IPS DF 6.9 (cell line): Measurements from ENCODE around the gene ACOT12.
A peak's percentile ranks its signal among the peaks of the same experiment; 100 is the strongest.

Experiments used
- DNase-seq: peaks from one replicate; pipeline ENCODE4 v3.0.0-alpha.2; 2013; ENCODE audit warnings: low read depth, low spot score
- H3K27ac ChIP-seq: one replicate; pipeline ENCODE4 v1.5.1; 2013; ENCODE audit warnings: low read length, control low read depth
- H3K27me3 ChIP-seq: 2 replicates; pipeline ENCODE4 v1.6.1; 2013; ENCODE audit warnings: mild to moderate bottlenecking, low read length; ENCODE audit not compliant: control insufficient read depth, insufficient read depth
- H3K36me3 ChIP-seq: 2 replicates; pipeline ENCODE4 v1.6.1; 2013; ENCODE audit warnings: low read length; ENCODE audit not compliant: control insufficient read depth, insufficient read depth
- H3K4me1 ChIP-seq: 2 replicates; pipeline ENCODE4 v1.6.1; 2013; ENCODE audit warnings: low read length; ENCODE audit not compliant: control insufficient read depth, insufficient read depth
- H3K4me3 ChIP-seq: 2 replicates; pipeline ENCODE4 v1.5.1; 2013; ENCODE audit warnings: mild to moderate bottlenecking, low read length
- H3K9me3 ChIP-seq: 2 replicates; pipeline ENCODE4 v1.6.1; 2013; ENCODE audit warnings: low read length, inconsistent platforms; ENCODE audit not compliant: control insufficient read depth, insufficient read depth
- WGBS: extraction: QIAGEN DNeasy Blood & Tissue Kit; methylation state at CpG from one replicate; pipeline ENCODE4 v1.1.7; 2013; ENCODE audit warnings: mixed read lengths, missing lambda C conversion rate; ENCODE audit not compliant: insufficient read length, insufficient coverage; 5-methylcytosine and 5-hydroxymethylcytosine counted together

ACOT12 gene

DNA sequence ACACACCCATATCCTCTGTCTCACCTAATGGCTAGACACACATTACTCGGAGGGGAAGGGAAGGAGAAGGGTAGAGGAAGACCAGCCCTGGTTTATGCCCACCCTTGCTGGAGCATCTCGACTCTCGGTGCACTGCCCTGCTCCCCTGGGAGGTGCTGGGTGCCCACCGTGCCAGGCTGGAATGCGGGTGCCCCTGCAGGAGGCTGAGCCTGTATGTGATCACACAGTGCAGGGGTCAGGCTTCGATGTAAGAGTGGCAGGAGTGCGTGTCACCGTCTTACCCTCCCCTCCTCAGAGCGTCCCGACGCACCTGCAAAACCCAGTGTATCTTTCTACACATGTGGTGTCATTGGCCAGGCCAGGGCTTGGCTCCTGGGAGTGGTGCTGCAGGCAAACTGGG is 7.3 kb upstream of the ACOT12 start:
- H3K9me3 ChIP-seq = no peaks in the 10 kb centered on the region
- WGBS = no CpG with 5 or more reads among the region's 11 CpGs
- DNase-seq = no peak

DNA sequence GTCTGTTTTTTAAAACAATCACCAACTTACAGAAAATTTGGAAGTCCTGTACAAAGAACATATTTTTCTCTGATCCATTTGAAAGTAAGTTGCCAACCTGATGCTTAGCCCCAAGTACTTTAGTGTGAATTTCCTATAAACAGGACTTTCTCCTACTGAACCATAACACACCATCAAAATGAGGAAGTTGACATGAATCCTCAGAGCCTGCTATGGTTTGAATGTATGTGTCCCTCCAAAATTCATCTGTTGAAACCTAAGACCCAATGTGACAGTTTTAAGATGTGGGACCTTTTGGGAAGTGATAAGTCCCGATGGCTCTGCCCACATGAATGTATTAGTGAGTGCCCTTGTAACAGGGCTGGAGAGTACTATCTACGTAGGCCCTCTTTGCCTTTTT is 6.4 kb upstream of the ACOT12 start:
- no CpG with 5 or more reads among the region's 2 CpGs for WGBS
- H3K9me3 ChIP-seq = no peaks in the 10 kb centered on the region
- H3K27me3 ChIP-seq = no peaks in the 10 kb centered on the region
- no peak overlapping the region for H3K27ac ChIP-seq
- no peaks in the 10 kb centered on the region for H3K4me1 ChIP-seq
- no peak overlapping the region for H3K4me3 ChIP-seq
- no peaks in the 10 kb centered on the region for H3K36me3 ChIP-seq
- no peak for DNase-seq

More for the DNA sequence above, 7.3 kb upstream of the ACOT12 start:
- no peak overlapping the region for H3K4me3 ChIP-seq
- no peak overlapping the region for H3K27ac ChIP-seq
- no peaks in the 10 kb centered on the region for H3K4me1 ChIP-seq
- no peaks in the 10 kb centered on the region for H3K27me3 ChIP-seq
- H3K36me3 ChIP-seq = no peaks in the 10 kb centered on the region

- H3K4me3 ChIP-seq = no peak overlapping the region
- H3K27me3 ChIP-seq = no peaks in the 10 kb centered on the region
- H3K9me3 ChIP-seq = no peaks in the 10 kb centered on the region
- no peak overlapping the region for H3K27ac ChIP-seq
- no peaks in the 10 kb centered on the region for H3K4me1 ChIP-seq
- WGBS = no CpG with 5 or more reads among the region's 4 CpGs
- no peaks in the 10 kb centered on the region for H3K36me3 ChIP-seq
- no peak for DNase-seq
Measured at GRCh38 chr5:81398741-81399140, 4.8 kb upstream of the ACOT12 start.

DNA sequence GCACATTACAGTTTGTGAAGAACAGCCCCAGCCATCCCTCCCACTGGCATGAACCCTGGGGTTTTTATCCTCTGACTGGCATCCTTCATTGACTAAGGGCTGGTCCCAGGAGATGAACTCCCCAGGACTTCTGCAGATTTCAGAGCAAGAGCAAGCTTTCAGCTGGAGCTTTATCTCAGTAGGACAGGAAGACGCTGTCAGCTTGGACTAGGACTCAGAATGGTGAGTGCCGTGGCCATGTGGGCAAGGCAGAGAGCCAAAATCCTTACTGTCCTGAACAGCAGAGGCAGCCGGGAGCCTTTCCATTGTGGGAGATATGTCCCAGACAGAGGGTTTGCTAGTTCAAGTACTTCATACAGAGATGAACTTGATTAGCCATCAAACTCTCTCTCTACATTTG is 3.2 kb upstream of the ACOT12 start:
- no peaks in the 10 kb centered on the region for H3K36me3 ChIP-seq
- no peaks in the 10 kb centered on the region for H3K9me3 ChIP-seq
- H3K4me3 ChIP-seq = no peak overlapping the region
- no CpG with 5 or more reads among the region's 3 CpGs for WGBS
- no peaks in the 10 kb centered on the region for H3K27me3 ChIP-seq
- DNase-seq = no peak
- no peaks in the 10 kb centered on the region for H3K4me1 ChIP-seq
- H3K27ac ChIP-seq = no peak overlapping the region

- no peak overlapping the region for H3K27ac ChIP-seq
- no CpG with 5 or more reads among the region's 3 CpGs for WGBS
- H3K27me3 ChIP-seq = no peaks in the 10 kb centered on the region
- no peaks in the 10 kb centered on the region for H3K9me3 ChIP-seq
- no peaks in the 10 kb centered on the region for H3K4me1 ChIP-seq
- H3K4me3 ChIP-seq = no peak overlapping the region
- H3K36me3 ChIP-seq = no peaks in the 10 kb centered on the region
- DNase-seq = no peak
Measured at GRCh38 chr5:81395262-81395661, 1.3 kb upstream of the ACOT12 start.

GRCh38 chr5:81393430-81393782 is 528 bp downstream of the ACOT12 start:
- peak overlapping the region; percentile 83; the same call in 1 of the 2 replicates for H3K4me3 ChIP-seq
- WGBS = no CpG with 5 or more reads among the region's 10 CpGs
- no peaks in the 10 kb centered on the region for H3K9me3 ChIP-seq
- no peaks in the 10 kb centered on the region for H3K4me1 ChIP-seq
- no peak overlapping the region for H3K27ac ChIP-seq
- no peaks in the 10 kb centered on the region for H3K36me3 ChIP-seq
- H3K27me3 ChIP-seq = no peaks in the 10 kb centered on the region
- no peak for DNase-seq

GRCh38 chr5:81389025-81389424 is 4.9 kb downstream of the ACOT12 start:
- H3K9me3 ChIP-seq = no peaks in the 10 kb centered on the region
- no peak overlapping the region for H3K27ac ChIP-seq
- no peak for DNase-seq
- H3K4me1 ChIP-seq = no peaks in the 10 kb centered on the region
- H3K4me3 ChIP-seq = no peak overlapping the region
- no peaks in the 10 kb centered on the region for H3K27me3 ChIP-seq
- no peaks in the 10 kb centered on the region for H3K36me3 ChIP-seq

DNA sequence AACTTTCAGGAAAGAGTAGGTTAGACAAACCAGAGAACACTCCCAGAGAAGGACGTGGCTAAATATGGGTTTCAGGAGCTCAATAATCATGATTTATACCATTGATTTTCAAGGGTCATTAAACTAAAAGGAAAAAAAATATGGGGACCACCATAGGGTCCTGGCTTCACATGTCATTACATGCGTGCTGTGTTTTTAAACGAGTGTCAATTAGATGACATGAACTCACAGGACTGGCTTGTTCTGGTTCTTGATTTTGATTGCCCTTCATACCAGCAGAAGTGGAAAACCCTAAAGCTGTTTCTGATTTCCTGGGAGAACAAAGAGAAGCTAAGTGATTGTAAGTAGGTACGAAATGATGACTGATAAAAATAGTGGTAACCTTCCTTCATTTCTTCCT is 5.8 kb downstream of the ACOT12 start:
- no CpG with 5 or more reads among the region's 4 CpGs for WGBS
- Histone ChIP-seq H3K4me1 (no peaks in the 10 kb centered on the region), H3K27ac (no peak overlapping the region), H3K36me3 (no peaks in the 10 kb centered on the region), H3K9me3 (no peaks in the 10 kb centered on the region), H3K27me3 (no peaks in the 10 kb centered on the region), H3K4me3 (no peak overlapping the region)
- no peak for DNase-seq

GRCh38 chr5:81383867-81384266 is 10.1 kb downstream of the ACOT12 start:
- H3K27ac ChIP-seq = no peak overlapping the region
- no peaks in the 10 kb centered on the region for H3K27me3 ChIP-seq
- no peaks in the 10 kb centered on the region for H3K4me1 ChIP-seq
- no peaks in the 10 kb centered on the region for H3K36me3 ChIP-seq
- no peak for DNase-seq
- WGBS = no CpG with 5 or more reads among the region's 2 CpGs
- no peaks in the 10 kb centered on the region for H3K9me3 ChIP-seq
- no peak overlapping the region for H3K4me3 ChIP-seq

- no peak overlapping the region for H3K27ac ChIP-seq
- no CpG with 5 or more reads among the region's 2 CpGs for WGBS
- no peaks in the 10 kb centered on the region for H3K9me3 ChIP-seq
- no peaks in the 10 kb centered on the region for H3K27me3 ChIP-seq
- no peak for DNase-seq
- H3K4me3 ChIP-seq = no peak overlapping the region
- H3K4me1 ChIP-seq = no peaks in the 10 kb centered on the region
- H3K36me3 ChIP-seq = no peaks in the 10 kb centered on the region
Measured at GRCh38 chr5:81371354-81371876, 22.5 kb downstream of the ACOT12 start.

GRCh38 chr5:81370912-81371311 is 23.0 kb downstream of the ACOT12 start:
- DNase-seq = no peak
- Histone ChIP-seq H3K9me3 (no peaks in the 10 kb centered on the region), H3K4me3 (no peak overlapping the region), H3K27me3 (no peaks in the 10 kb centered on the region), H3K27ac (no peak overlapping the region), H3K4me1 (no peaks in the 10 kb centered on the region), H3K36me3 (no peaks in the 10 kb centered on the region)
